Right atrium auricular region (tissue), 2 donors: ENCODE measurements around the gene FAM13A. TPM values are rescaled to one million over a fixed set of nuclear protein-coding genes. Genes with fewer than 3 reads are reported as not detected.
"Not testable (repeated sequence)": the region's sequence is repeated elsewhere in the genome, so short reads cannot be mapped to it uniquely, and the experiment has no call there.

ENCODE experiments used
- DNase-seq: peaks from one replicate; pipeline ENCODE4 v3.0.0-alpha.2; 2019; ENCODE audit warnings: low spot score
- H3K27ac ChIP-seq, 2 donors: fragments of 200-600 bp; sonication (generic); 1 replicate in 1 of 2; 2 replicates in 1 of 2; pipeline ENCODE4 v1.5.1; 2016 to 2019
- H3K27me3 ChIP-seq, 2 donors: fragments of 200-600 bp; sonication (generic); one replicate each; pipeline versions ENCODE4 v1.5.1 to v1.6.0; 2017 to 2019
- H3K36me3 ChIP-seq: fragments of 200-600 bp; sonication (generic); one replicate; pipeline ENCODE4 v1.5.1; 2016
- H3K4me1 ChIP-seq, 2 donors: fragments of 200-600 bp; sonication (generic); one replicate each; pipeline versions ENCODE4 v1.5.1 to v1.6.0; 2017 to 2019
- H3K4me3 ChIP-seq, 2 donors: fragments of 200-600 bp; sonication (generic); 1 replicate in 1 of 2; 2 replicates in 1 of 2; pipeline ENCODE4 v1.5.1; 2017 to 2019; ENCODE audit warnings: mild to moderate bottlenecking in 1 of 2, moderate library complexity in 1 of 2
- H3K9me3 ChIP-seq, 2 donors: fragments of 200-600 bp; sonication (generic); one replicate each; pipeline ENCODE4 v1.5.1; 2019
- CTCF ChIP-seq, 2 donors: fragments of 200-600 bp; sonication (generic); IDR thresholded peaks; one replicate each; pipeline ENCODE4 v1.5.1; 2019; ENCODE audit warnings: antibody characterized with exemption in 2 of 2
- total RNA-seq, 2 donors: library from RNA; depleted of rRNA; stranded (reverse); fragments of >200 nt; gene quantifications; one replicate each; pipeline ENCODE4 v1.1.0, GENCODE V29; 2016

Gene FAM13A
- total RNA-seq, 2 donors from 2014 or later, result 8.1 to 13.6 TPM

- TF ChIP-seq CTCF (IDR thresholded peaks at IDR 0.05), result no peak
- H3K4me3 ChIP-seq, result no peak overlapping the region
- no peaks in the 10 kb centered on the region for H3K9me3 ChIP-seq
- no peaks in the 10 kb centered on the region for H3K27me3 ChIP-seq
- H3K4me1 ChIP-seq, result no peaks in the 10 kb centered on the region
- H3K27ac ChIP-seq, result no peak overlapping the region
- H3K36me3 ChIP-seq, result no peaks in the 10 kb centered on the region
- DNase-seq, result no peak
Observed at GRCh38 chr4:88910101-88910500, 146.9 kb downstream of the FAM13A start.

GRCh38 chr4:88908521-88908920 is 148.5 kb downstream of the FAM13A start:
- H3K27ac ChIP-seq, result no peak overlapping the region
- no peaks in the 10 kb centered on the region for H3K4me1 ChIP-seq
- DNase-seq, result no peak
- H3K36me3 ChIP-seq, result no peaks in the 10 kb centered on the region
- no peaks in the 10 kb centered on the region for H3K27me3 ChIP-seq
- H3K9me3 ChIP-seq, result no peaks in the 10 kb centered on the region
- no peak for TF ChIP-seq CTCF (IDR thresholded peaks at IDR 0.05)
- H3K4me3 ChIP-seq, result no peak overlapping the region

GRCh38 chr4:88908003-88908402 is 149.0 kb downstream of the FAM13A start:
- no peaks in the 10 kb centered on the region for H3K36me3 ChIP-seq
- no peaks in the 10 kb centered on the region for H3K27me3 ChIP-seq
- no peak overlapping the region for H3K4me3 ChIP-seq
- no peak overlapping the region for H3K27ac ChIP-seq
- no peak for TF ChIP-seq CTCF (IDR thresholded peaks at IDR 0.05)
- no peaks in the 10 kb centered on the region for H3K4me1 ChIP-seq
- DNase-seq, result no peak
- H3K9me3 ChIP-seq, result no peaks in the 10 kb centered on the region

GRCh38 chr4:88907478-88907877 is 149.5 kb downstream of the FAM13A start:
- no peak overlapping the region for H3K27ac ChIP-seq
- no peak for DNase-seq

GRCh38 chr4:88904240-88904639 is 152.7 kb downstream of the FAM13A start:
- peaks cover 0 to 10% of the 10 kb centered on the region in 2 donors for H3K9me3 ChIP-seq
- DNase-seq, H3K36me3 ChIP-seq, H3K27ac ChIP-seq, H3K27me3 ChIP-seq, H3K4me1 ChIP-seq, H3K4me3 ChIP-seq: not testable (repeated sequence)

More at GRCh38 chr4:88907478-88907877, 149.5 kb downstream of the FAM13A start:
- no peak for TF ChIP-seq CTCF (IDR thresholded peaks at IDR 0.05)
- Histone ChIP-seq H3K4me3 (no peak overlapping the region), H3K36me3 (no peaks in the 10 kb centered on the region), H3K4me1 (no peaks in the 10 kb centered on the region), H3K27me3 (no peaks in the 10 kb centered on the region), H3K9me3 (no peaks in the 10 kb centered on the region)

- Histone ChIP-seq H3K9me3 (peaks cover 0 to 10% of the 10 kb centered on the region in 2 donors), H3K27ac (no peak overlapping the region), H3K4me1 (no peaks in the 10 kb centered on the region), H3K36me3 (no peaks in the 10 kb centered on the region), H3K27me3 (no peaks in the 10 kb centered on the region), H3K4me3 (no peak overlapping the region)
- no peak for TF ChIP-seq CTCF (IDR thresholded peaks at IDR 0.05)
- no peak for DNase-seq
Observed at GRCh38 chr4:88900432-88900831, 156.6 kb downstream of the FAM13A start.
